ENCODE data around the gene GNG12. TPM values are rescaled to one million over a fixed set of nuclear protein-coding genes. Genes with fewer than 3 reads are reported as not detected.

The GNG12 gene
- total RNA-seq, 2 experiments from 2014 or later, result not detected

- H3K4me1 Mint-ChIP-seq (ENCODE audit: low read depth), result no peaks in the 10 kb centered on the region
- Histone ChIP-seq H3K4me1 (ENCODE audit: insufficient read depth, low read length) (no peaks in the 10 kb centered on the region), H3K4me3 (ENCODE audit: low read length) (no peak overlapping the region), H3K9me3 (ENCODE audit: control insufficient read depth in 1 of 2, insufficient read depth in 1 of 2, low read length in 2 of 2) (no peaks in the 10 kb centered on the region), H3K36me3 (ENCODE audit: insufficient read depth, low read length) (no peaks in the 10 kb centered on the region), H3K27me3 (ENCODE audit: control insufficient read depth in 1 of 2, insufficient read depth in 2 of 2, low read length in 2 of 2) (no peaks in the 10 kb centered on the region), H3K27ac (ENCODE audit: low read depth in 1 of 2, low read length in 2 of 2) (no peak overlapping the region)
- intact Hi-C loops (cut with DNase I, micrococcal nuclease), result no loop called here
- no peaks in the 10 kb centered on the region for H3K9me3 Mint-ChIP-seq
- no peak for DNase-seq
- TF ChIP-seq CTCF (IDR thresholded peaks at IDR 0.05), result no peak
- no peaks in the 10 kb centered on the region for H3K36me3 Mint-ChIP-seq (ENCODE audit: low read depth)
- peaks cover 5% of the 10 kb centered on the region for H3K27me3 Mint-ChIP-seq
- no peak for ATAC-seq (ENCODE audit: poor library complexity)
- no peak overlapping the region for H3K27ac Mint-ChIP-seq
- no peak overlapping the region for H3K4me3 Mint-ChIP-seq
- CTCF ChIA-PET, result no interaction called here
- POLR2A ChIA-PET, result no interaction called here
These were observed 21.5 kb downstream of the GNG12 start for GRCh38 chr1:67811781-67812180.

- H3K4me1 Mint-ChIP-seq (ENCODE audit: low read depth), result no peaks in the 10 kb centered on the region
- no peak overlapping the region for H3K4me3 Mint-ChIP-seq
- H3K4me3 ChIP-seq (ENCODE audit: low read length), result no peak overlapping the region
- H3K9me3 ChIP-seq (ENCODE audit: control insufficient read depth in 1 of 2, insufficient read depth in 1 of 2, low read length in 2 of 2), result no peaks in the 10 kb centered on the region
- intact Hi-C loops (cut with DNase I, micrococcal nuclease), result no loop called here
- POLR2A ChIA-PET, result no interaction called here
- H3K27ac Mint-ChIP-seq, result no peak overlapping the region
- no peaks in the 10 kb centered on the region for H3K4me1 ChIP-seq (ENCODE audit: insufficient read depth, low read length)
- ATAC-seq (ENCODE audit: poor library complexity), result no peak
- peaks cover 2 to 3% of the 10 kb centered on the region in 2 experiments for H3K27me3 ChIP-seq (ENCODE audit: control insufficient read depth in 1 of 2, insufficient read depth in 2 of 2, low read length in 2 of 2)
- no peaks in the 10 kb centered on the region for H3K36me3 ChIP-seq (ENCODE audit: insufficient read depth, low read length)
- H3K27me3 Mint-ChIP-seq, result peaks cover 18% of the 10 kb centered on the region
- H3K36me3 Mint-ChIP-seq (ENCODE audit: low read depth), result no peaks in the 10 kb centered on the region
- TF ChIP-seq CTCF (IDR thresholded peaks at IDR 0.05), result no peak
- DNase-seq, result no peak
- CTCF ChIA-PET, result no interaction called here
- no peak overlapping the region for H3K27ac ChIP-seq (ENCODE audit: low read depth in 1 of 2, low read length in 2 of 2)
- no peaks in the 10 kb centered on the region for H3K9me3 Mint-ChIP-seq
These were observed 23.4 kb downstream of the GNG12 start for GRCh38 chr1:67809887-67810286.

- intact Hi-C loops (cut with DNase I, micrococcal nuclease), result no loop called here
- Mint-ChIP-seq H3K27ac (no peak overlapping the region), H3K4me1 (ENCODE audit: low read depth) (no peaks in the 10 kb centered on the region), H3K9me3 (no peaks in the 10 kb centered on the region), H3K4me3 (no peak overlapping the region), H3K36me3 (ENCODE audit: low read depth) (no peaks in the 10 kb centered on the region), H3K27me3 (peaks cover 40% of the 10 kb centered on the region)
- H3K4me1 ChIP-seq (ENCODE audit: insufficient read depth, low read length), result no peaks in the 10 kb centered on the region
- no peaks in the 10 kb centered on the region for H3K36me3 ChIP-seq (ENCODE audit: insufficient read depth, low read length)
- no peak overlapping the region for H3K4me3 ChIP-seq (ENCODE audit: low read length)
- H3K27ac ChIP-seq (ENCODE audit: low read depth in 1 of 2, low read length in 2 of 2), result no peak overlapping the region
- POLR2A ChIA-PET, result no interaction called here
- CTCF ChIA-PET, result no interaction called here
- ATAC-seq (ENCODE audit: poor library complexity) (no peak), DNase-seq (no peak)
- TF ChIP-seq CTCF (IDR thresholded peaks at IDR 0.05), result no peak
- peaks cover 4 to 18% of the 10 kb centered on the region in 2 experiments for H3K27me3 ChIP-seq (ENCODE audit: control insufficient read depth in 1 of 2, insufficient read depth in 2 of 2, low read length in 2 of 2)
- no peaks in the 10 kb centered on the region for H3K9me3 ChIP-seq (ENCODE audit: control insufficient read depth in 1 of 2, insufficient read depth in 1 of 2, low read length in 2 of 2)
These were observed 26.0 kb downstream of the GNG12 start for GRCh38 chr1:67807282-67807681.

Data from CD4-positive, alpha-beta T cell (primary cell).